ENCODE data around the gene SMIM23.

The SMIM23 gene

GRCh38 chr5:171785517-171785916 lies at the start of gene SMIM23:
Gene SMIM23 (plus strand): TSS chr5:171785817. CDS start chr5:171785872, 55 bp downstream.
- Histone ChIP-seq H3K36me3 (ENCODE audit: insufficient read depth, low read length) (no peaks in the 10 kb centered on the region), H3K9me3 (ENCODE audit: low read length) (no peaks in the 10 kb centered on the region), H2AFZ (ENCODE audit: low read depth, low read length) (no peak within 1 kb of the TSS), H3K4me1 (ENCODE audit: insufficient read depth, low read length) (no peaks in the 10 kb centered on the region), H3K27me3 (ENCODE audit: insufficient read depth, low read length) (peaks cover 2% of the 10 kb centered on the region), H3K4me3 (ENCODE audit: low read length) (no peak within 1 kb of the TSS)

GRCh38 chr5:171736976-171737891 lies 48.4 kb upstream of the SMIM23 start:
- Histone ChIP-seq H3K27me3 (ENCODE audit: insufficient read depth, low read length) (peaks cover 5% of the 10 kb centered on the region), H3K9me3 (ENCODE audit: low read length) (no peaks in the 10 kb centered on the region), H3K36me3 (ENCODE audit: insufficient read depth, low read length) (no peaks in the 10 kb centered on the region), H2AFZ (ENCODE audit: low read depth, low read length) (no peak overlapping the region), H3K4me1 (ENCODE audit: insufficient read depth, low read length) (peaks cover 9% of the 10 kb centered on the region), H3K4me3 (ENCODE audit: low read length) (no peak overlapping the region)

GRCh38 chr5:171738501-171738900 lies 47.1 kb upstream of the SMIM23 start:
- Histone ChIP-seq H3K9me3 (ENCODE audit: low read length) (no peaks in the 10 kb centered on the region), H3K4me3 (ENCODE audit: low read length) (no peak overlapping the region), H3K36me3 (ENCODE audit: insufficient read depth, low read length) (no peaks in the 10 kb centered on the region), H3K4me1 (ENCODE audit: insufficient read depth, low read length) (peaks cover 9% of the 10 kb centered on the region), H3K27me3 (ENCODE audit: insufficient read depth, low read length) (peaks cover 5% of the 10 kb centered on the region), H2AFZ (ENCODE audit: low read depth, low read length) (no peak overlapping the region)

GRCh38 chr5:171739271-171739670 lies 46.3 kb upstream of the SMIM23 start:
- Histone ChIP-seq H3K36me3 (ENCODE audit: insufficient read depth, low read length) (no peaks in the 10 kb centered on the region), H3K9me3 (ENCODE audit: low read length) (no peaks in the 10 kb centered on the region), H2AFZ (ENCODE audit: low read depth, low read length) (no peak overlapping the region)

GRCh38 chr5:171743436-171744076 lies 42.1 kb upstream of the SMIM23 start:
- Histone ChIP-seq H3K9me3 (ENCODE audit: low read length) (no peaks in the 10 kb centered on the region), H2AFZ (ENCODE audit: low read depth, low read length) (no peak overlapping the region), H3K36me3 (ENCODE audit: insufficient read depth, low read length) (no peaks in the 10 kb centered on the region), H3K4me3 (ENCODE audit: low read length) (no peak overlapping the region), H3K4me1 (ENCODE audit: insufficient read depth, low read length) (peaks cover 9% of the 10 kb centered on the region), H3K27me3 (ENCODE audit: insufficient read depth, low read length) (no peaks in the 10 kb centered on the region)

More at GRCh38 chr5:171739271-171739670, 46.3 kb upstream of the SMIM23 start:
- Histone ChIP-seq H3K4me1 (ENCODE audit: insufficient read depth, low read length) (peaks cover 9% of the 10 kb centered on the region), H3K27me3 (ENCODE audit: insufficient read depth, low read length) (peaks cover 5% of the 10 kb centered on the region), H3K4me3 (ENCODE audit: low read length) (no peak overlapping the region)

- Histone ChIP-seq H3K9me3 (ENCODE audit: low read length) (no peaks in the 10 kb centered on the region), H3K4me1 (ENCODE audit: insufficient read depth, low read length) (peaks cover 5% of the 10 kb centered on the region), H3K27me3 (ENCODE audit: insufficient read depth, low read length) (no peaks in the 10 kb centered on the region), H2AFZ (ENCODE audit: low read depth, low read length) (no peak overlapping the region), H3K36me3 (ENCODE audit: insufficient read depth, low read length) (no peaks in the 10 kb centered on the region), H3K4me3 (ENCODE audit: low read length) (no peak overlapping the region)
These were observed 41.4 kb upstream of the SMIM23 start for GRCh38 chr5:171744264-171744663.

GRCh38 chr5:171744882-171745281 lies 40.7 kb upstream of the SMIM23 start:
- Histone ChIP-seq H2AFZ (ENCODE audit: low read depth, low read length) (no peak overlapping the region), H3K27me3 (ENCODE audit: insufficient read depth, low read length) (no peaks in the 10 kb centered on the region)

GRCh38 chr5:171745602-171746001 lies 40.0 kb upstream of the SMIM23 start:
- no peaks in the 10 kb centered on the region for H3K9me3 ChIP-seq (ENCODE audit: low read length)
- H3K4me3 ChIP-seq (ENCODE audit: low read length) = no peak overlapping the region
- no peaks in the 10 kb centered on the region for H3K4me1 ChIP-seq (ENCODE audit: insufficient read depth, low read length)
- no peaks in the 10 kb centered on the region for H3K36me3 ChIP-seq (ENCODE audit: insufficient read depth, low read length)
- H3K27me3 ChIP-seq (ENCODE audit: insufficient read depth, low read length) = no peaks in the 10 kb centered on the region
- no peak overlapping the region for H2AFZ ChIP-seq (ENCODE audit: low read depth, low read length)

More at GRCh38 chr5:171744882-171745281, 40.7 kb upstream of the SMIM23 start:
- Histone ChIP-seq H3K4me3 (ENCODE audit: low read length) (no peak overlapping the region), H3K4me1 (ENCODE audit: insufficient read depth, low read length) (no peaks in the 10 kb centered on the region), H3K9me3 (ENCODE audit: low read length) (no peaks in the 10 kb centered on the region), H3K36me3 (ENCODE audit: insufficient read depth, low read length) (no peaks in the 10 kb centered on the region)

- Histone ChIP-seq H3K9me3 (ENCODE audit: low read length) (no peaks in the 10 kb centered on the region), H3K27me3 (ENCODE audit: insufficient read depth, low read length) (no peaks in the 10 kb centered on the region), H2AFZ (ENCODE audit: low read depth, low read length) (no peak overlapping the region), H3K4me3 (ENCODE audit: low read length) (no peak overlapping the region), H3K36me3 (ENCODE audit: insufficient read depth, low read length) (no peaks in the 10 kb centered on the region), H3K4me1 (ENCODE audit: insufficient read depth, low read length) (no peaks in the 10 kb centered on the region)
These were observed 38.4 kb upstream of the SMIM23 start for GRCh38 chr5:171747061-171747859.

GRCh38 chr5:171748720-171749119 lies 36.9 kb upstream of the SMIM23 start:
- no peaks in the 10 kb centered on the region for H3K36me3 ChIP-seq (ENCODE audit: insufficient read depth, low read length)
- H3K27me3 ChIP-seq (ENCODE audit: insufficient read depth, low read length) = no peaks in the 10 kb centered on the region
- no peak overlapping the region for H2AFZ ChIP-seq (ENCODE audit: low read depth, low read length)
- no peaks in the 10 kb centered on the region for H3K4me1 ChIP-seq (ENCODE audit: insufficient read depth, low read length)
- no peak overlapping the region for H3K4me3 ChIP-seq (ENCODE audit: low read length)
- no peaks in the 10 kb centered on the region for H3K9me3 ChIP-seq (ENCODE audit: low read length)

- H3K9me3 ChIP-seq (ENCODE audit: low read length) = no peaks in the 10 kb centered on the region
- H3K4me1 ChIP-seq (ENCODE audit: insufficient read depth, low read length) = no peaks in the 10 kb centered on the region
- H3K36me3 ChIP-seq (ENCODE audit: insufficient read depth, low read length) = no peaks in the 10 kb centered on the region
These were observed 36.3 kb upstream of the SMIM23 start for GRCh38 chr5:171749365-171749764.

GRCh38 chr5:171750311-171750788 lies 35.3 kb upstream of the SMIM23 start:
- Histone ChIP-seq H3K9me3 (ENCODE audit: low read length) (no peaks in the 10 kb centered on the region), H3K36me3 (ENCODE audit: insufficient read depth, low read length) (no peaks in the 10 kb centered on the region), H2AFZ (ENCODE audit: low read depth, low read length) (no peak overlapping the region), H3K27me3 (ENCODE audit: insufficient read depth, low read length) (no peaks in the 10 kb centered on the region), H3K4me1 (ENCODE audit: insufficient read depth, low read length) (no peaks in the 10 kb centered on the region), H3K4me3 (ENCODE audit: low read length) (no peak overlapping the region)

More at GRCh38 chr5:171749365-171749764, 36.3 kb upstream of the SMIM23 start:
- Histone ChIP-seq H3K4me3 (ENCODE audit: low read length) (no peak overlapping the region), H2AFZ (ENCODE audit: low read depth, low read length) (no peak overlapping the region), H3K27me3 (ENCODE audit: insufficient read depth, low read length) (no peaks in the 10 kb centered on the region)

Measured in neuron (in vitro differentiated cells).